Right hindlimb (tissue), 1 donor: ENCODE measurements around the gene RBMS3.
"Not testable (repeated sequence)": the region's sequence is repeated elsewhere in the genome, so short reads cannot be mapped to it uniquely, and the experiment has no call there.

Source experiments
- DNase-seq: peaks from one replicate; pipeline ENCODE4 v3.0.0-alpha.2; 2018

The RBMS3 gene

GRCh38 chr3:29991198-29991597, 710.3 kb downstream of the RBMS3 start:
- no peak for DNase-seq

DNA sequence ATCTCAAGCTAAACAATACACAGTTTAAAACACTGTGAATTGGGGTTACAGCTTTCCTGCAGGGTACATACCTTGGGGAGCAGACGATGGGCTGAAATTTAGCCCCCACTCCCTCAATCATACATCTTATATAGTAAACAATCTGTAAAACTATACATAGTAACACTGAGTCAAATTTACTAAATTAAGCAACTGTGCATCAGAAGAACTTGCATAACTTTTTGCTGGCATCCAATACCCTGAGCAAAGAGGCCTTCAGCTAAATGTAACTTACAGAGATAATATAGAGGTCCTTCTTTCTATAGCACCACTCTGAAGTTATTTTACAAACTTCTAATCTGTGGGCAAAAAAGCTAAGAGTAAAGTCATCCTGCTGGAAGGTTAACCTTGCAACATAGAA, 721.9 kb downstream of the RBMS3 start:
- DNase-seq, result no peak

- no peak for DNase-seq
Observed at GRCh38 chr3:30003741-30004140, 722.9 kb downstream of the RBMS3 start.

GRCh38 chr3:30004481-30004880, 723.6 kb downstream of the RBMS3 start:
- DNase-seq, result no peak

- DNase-seq, result no peak
Observed at GRCh38 chr3:30006111-30006510, 725.2 kb downstream of the RBMS3 start.

DNA sequence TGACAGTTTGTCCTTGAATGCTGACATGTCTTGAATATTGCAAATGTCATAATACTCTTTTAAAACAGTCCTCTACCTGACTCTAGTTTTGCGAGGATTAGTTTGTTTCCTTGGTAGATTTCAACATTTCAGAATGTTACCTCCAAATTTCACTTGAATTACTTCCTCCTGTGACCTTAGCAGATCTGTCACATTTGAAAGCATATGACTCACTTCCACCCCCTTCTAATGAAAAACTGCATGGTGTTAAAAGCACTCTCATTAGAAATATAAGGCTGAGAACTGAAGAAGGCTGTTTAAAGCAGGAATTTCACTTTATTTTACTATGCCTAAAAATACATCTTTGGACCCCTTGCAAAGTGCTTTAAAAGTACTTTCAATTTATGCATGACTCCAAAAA, 726.8 kb downstream of the RBMS3 start:
- no peak for DNase-seq

DNA sequence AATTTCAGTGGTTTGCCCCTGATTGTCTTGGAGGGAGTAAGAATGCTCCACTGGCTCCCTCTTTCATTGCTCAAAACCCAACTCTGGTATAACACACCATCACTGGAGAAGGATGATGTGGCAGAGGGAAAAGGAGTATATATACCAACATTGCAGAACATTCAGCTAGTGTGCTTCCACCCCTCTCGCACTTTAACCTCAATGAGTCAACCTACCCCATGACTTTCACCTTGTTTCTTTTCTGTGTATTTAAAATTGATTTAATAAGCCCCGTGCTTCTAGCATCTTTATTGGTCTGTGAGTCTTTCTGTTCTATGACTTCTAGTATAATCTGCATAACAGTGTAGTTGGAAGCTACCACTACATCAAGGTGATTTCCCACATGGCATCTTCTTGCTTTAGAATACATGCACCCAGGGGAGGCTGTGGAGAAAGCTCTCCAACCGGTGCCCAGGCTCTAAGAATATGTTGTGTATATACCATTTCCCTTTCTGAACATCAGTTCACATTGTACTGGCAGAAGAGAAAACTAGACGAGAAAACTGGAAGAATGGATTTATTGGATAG, 730.4 kb downstream of the RBMS3 start:
- DNase-seq, result no peak

DNA sequence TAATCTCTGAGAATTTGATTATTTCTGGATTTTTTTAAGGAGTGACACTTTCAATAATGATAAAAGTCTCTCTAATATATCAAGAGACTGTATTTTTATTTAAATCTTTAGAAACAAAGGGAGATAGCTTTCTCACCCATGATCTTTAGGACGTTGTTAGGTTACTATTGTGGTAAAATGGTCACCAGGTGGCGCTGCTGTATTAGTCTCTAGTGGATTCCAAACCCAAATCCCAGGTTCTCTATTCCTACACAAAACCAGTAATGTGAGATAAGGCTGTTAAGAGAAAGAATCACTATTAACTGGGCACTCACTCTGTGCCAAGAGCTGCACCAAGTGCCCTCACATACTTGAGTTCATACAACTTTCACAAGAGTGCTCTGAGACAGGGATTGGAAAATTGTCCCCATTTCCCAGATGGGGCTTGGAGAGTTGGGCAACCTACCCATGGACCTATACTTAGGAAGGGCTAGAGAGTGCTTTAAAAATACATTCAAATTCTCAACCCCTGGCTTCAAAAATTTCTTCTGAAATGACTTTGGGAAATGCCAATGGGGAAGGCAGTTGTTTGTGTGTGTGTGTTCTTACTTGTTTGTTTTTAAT, 732.2 kb downstream of the RBMS3 start:
- DNase-seq, result peak; percentile 44

DNA sequence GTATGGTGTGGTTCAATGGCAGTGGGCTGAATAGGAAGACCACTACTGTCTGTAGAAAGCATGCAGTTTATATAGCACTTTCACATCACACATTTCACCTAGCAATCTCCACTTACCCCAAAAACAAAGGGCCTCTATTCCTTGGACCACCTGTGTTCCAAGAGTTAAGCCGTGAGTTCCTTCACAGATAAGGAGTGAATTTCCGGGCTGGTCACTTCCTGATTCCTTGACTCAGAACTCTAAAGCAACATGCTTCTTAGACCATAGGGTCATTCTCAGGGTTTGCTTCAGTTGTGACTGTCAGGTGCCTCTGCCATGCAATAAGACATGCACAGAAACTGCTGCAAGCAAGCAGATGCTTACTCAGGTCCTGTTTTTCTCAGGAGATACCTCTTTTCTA, 737.0 kb downstream of the RBMS3 start:
- DNase-seq, result no peak

DNA sequence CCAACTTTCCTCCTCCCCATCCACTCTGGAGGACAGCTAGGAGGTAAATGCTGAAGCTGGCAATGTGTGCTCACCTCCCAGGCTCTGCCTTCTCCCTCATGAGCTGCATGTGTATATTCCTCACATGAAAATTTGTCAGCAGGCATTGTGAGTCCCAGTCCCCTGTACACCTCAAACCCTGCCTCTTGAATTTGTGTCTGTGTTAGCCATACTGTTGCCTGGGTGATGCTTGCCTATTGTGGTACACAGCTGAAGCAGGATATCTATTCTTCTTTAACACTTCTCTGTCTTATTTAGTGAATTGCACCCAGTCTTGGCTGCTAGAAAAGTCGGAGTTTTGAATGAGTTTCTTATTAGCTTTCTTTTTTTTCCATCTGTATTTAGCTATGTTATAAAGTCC, 739.5 kb downstream of the RBMS3 start:
- DNase-seq, result no peak

DNA sequence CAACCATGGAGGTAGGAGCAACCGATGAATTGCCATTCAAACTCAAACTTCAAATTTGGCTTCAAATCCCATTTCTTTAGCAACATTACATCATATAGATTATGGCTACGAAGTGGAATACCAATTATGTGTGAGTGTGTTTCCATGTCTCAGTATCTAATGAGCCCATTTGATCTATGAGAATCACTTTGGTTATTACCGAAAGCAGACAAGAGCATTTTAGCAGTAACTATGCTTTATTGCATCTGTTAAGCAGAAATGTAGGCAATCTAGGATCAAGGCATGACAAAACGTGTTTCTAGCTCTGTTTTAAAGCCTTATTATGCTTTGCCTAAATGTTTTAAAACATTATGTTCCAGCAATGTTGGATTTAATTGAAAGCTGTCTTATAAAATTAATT, 743.6 kb downstream of the RBMS3 start:
- no peak for DNase-seq

- no peak for DNase-seq
Observed at GRCh38 chr3:30026851-30027250, 746.0 kb downstream of the RBMS3 start.

GRCh38 chr3:30034246-30034991, 753.5 kb downstream of the RBMS3 start:
- no peak for DNase-seq

- DNase-seq, result peak; percentile 43
Observed at GRCh38 chr3:30035935-30036567, 755.2 kb downstream of the RBMS3 start.

GRCh38 chr3:30040126-30040525, 759.3 kb downstream of the RBMS3 start:
- DNase-seq, result no peak

DNA sequence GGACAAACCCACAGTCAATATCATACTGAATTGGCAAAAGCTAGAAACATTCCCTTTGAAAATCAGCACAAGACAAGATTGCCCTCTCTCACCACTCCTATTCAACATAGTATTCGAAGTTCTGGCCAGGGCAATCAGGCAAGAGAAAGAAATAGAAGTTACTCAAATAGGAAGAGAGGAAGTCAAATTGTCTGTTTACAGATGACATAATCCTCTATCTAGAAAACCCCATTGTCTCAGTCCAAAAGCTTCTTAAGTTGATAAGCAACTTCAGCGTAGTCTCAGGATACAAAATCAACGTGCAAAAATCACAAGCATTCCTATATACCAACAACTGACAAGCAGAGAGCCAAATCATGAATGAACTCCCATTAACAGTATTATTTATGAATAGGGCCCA, 760.6 kb downstream of the RBMS3 start:
- not testable (repeated sequence) for DNase-seq

DNA sequence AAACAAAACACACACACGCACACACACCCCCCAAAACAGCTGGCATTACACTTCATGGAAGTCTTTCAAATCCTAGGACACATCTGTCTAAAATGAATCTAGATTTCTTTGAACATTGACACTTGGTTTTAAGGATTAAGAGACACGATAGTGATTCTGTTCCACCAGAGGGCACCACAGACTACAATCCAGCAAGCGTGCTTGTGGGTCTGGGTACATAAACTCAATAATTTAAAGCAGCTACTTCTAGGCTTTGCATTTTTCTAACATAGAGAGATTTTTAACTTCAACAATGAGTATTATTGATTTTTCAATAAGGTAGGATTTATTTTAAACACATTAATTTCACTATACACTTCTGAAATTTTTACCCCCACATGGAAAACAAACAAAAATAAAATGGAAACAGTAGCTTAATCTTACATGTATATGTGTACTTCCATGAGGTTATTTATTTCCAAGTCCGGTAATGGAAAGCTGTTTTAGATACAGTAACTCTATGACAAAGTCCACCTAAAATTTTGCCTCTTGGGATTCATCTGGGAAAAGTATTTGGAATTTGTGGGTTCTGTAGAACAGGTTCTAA, 761.5 kb downstream of the RBMS3 start:
- peak; percentile 79 for DNase-seq

DNA sequence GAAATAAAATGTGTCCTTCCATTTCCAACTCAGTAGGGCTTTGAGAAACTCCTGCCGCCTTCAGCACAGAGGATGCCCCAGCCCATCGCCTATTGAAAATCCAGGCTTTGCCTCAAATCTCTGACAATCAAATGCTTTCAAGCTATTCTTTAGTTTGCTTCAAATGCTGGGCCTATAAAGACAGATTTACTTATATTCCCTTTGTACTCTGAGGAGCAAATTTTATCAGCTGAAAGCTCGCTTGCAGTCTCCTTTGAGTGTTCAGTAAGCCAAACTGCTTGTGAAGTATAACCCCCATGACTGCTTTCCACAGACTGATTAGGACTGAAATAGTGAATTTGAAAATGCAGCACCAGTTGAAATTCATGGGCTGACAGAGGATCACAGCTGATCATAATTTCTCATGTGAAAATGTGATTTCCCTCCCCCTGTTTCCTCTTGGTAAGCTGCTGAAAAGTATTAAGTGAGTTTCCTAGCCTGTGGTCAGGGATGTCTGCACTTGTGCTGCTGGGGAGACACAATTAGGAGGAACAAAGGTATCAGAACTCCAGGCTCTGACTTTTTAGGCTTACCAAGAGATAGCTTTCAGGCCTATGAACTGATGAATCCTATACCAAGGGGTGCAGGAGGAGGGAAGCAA, 762.2 kb downstream of the RBMS3 start:
- no peak for DNase-seq

DNA sequence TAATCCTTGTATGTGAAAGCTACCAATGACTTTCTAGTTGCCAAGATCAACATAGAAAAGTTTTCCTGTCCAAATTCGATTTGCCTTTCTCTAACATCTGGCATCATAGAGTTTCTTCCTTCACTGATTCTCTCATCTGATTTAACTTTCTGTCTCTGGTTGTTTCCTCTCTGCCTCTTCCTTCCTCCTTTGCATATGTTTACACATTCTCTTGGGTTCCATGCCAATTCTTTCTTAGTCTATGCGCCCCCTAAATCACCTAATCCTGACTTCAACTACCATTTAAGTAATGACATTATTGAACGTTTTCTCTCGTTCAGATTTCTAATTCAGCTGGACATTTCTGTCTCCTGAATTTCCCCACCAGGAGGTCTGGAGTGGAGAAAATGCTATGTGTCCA, 763.6 kb downstream of the RBMS3 start:
- DNase-seq, result no peak

- DNase-seq, result no peak
Observed at GRCh38 chr3:30048431-30048830, 767.6 kb downstream of the RBMS3 start.

GRCh38 chr3:30050116-30050515, 769.2 kb downstream of the RBMS3 start:
- not testable (repeated sequence) for DNase-seq

- DNase-seq, result no peak
Observed at GRCh38 chr3:30059240-30059639, 778.4 kb downstream of the RBMS3 start.
